ENCODE results near the gene WEE1. TPM values are rescaled to one million over a fixed set of nuclear protein-coding genes. Genes with fewer than 3 reads are reported as not detected.

WEE1 gene
- total and polyA plus RNA-seq, 2 donors (not counting 3 experiments of a cell fraction or from before 2014, with no cell fraction given), result 19.2 to 42.8 TPM

GRCh38 chr11:9624448-9624847 is 51.0 kb downstream of the WEE1 start:
- Histone ChIP-seq H4K20me1 (replicated peaks; ENCODE audit: control insufficient read depth, extremely low read depth, insufficient read depth, low read length) (no peaks in the 10 kb centered on the region), H3K4me2 (ENCODE audit: insufficient read depth, low read length) (peak overlapping the region; percentile 22), H3K4me1 (ENCODE audit: control insufficient read depth, extremely low read depth, insufficient read depth, low read length) (peaks cover 33% of the 10 kb centered on the region), H3K27ac (ENCODE audit: insufficient read depth, low read depth, low read length) (peak overlapping the region; percentile 72), H3K27me3 (ENCODE audit: control insufficient read depth in 2 of 2, insufficient read depth in 2 of 2, low read length in 2 of 2) (no peaks in the 10 kb centered on the region), H3K9ac (replicated peaks; ENCODE audit: extremely low read depth, insufficient read depth, low read length) (no peak overlapping the region), H3K4me3 (replicated peaks in 1 of 3; ENCODE audit: insufficient read depth in 1 of 3, low read depth in 1 of 3, low read length in 3 of 3) (no peak overlapping the region), H3K9me3 (replicated peaks; ENCODE audit: control insufficient read depth, insufficient read depth, low read length) (no peaks in the 10 kb centered on the region), H3K79me2 (ENCODE audit: control insufficient read depth, insufficient read depth, low read length) (no peaks in the 10 kb centered on the region), H3K36me3 (ENCODE audit: control insufficient read depth in 2 of 2, extremely low read depth in 1 of 2, insufficient read depth in 2 of 2, low read length in 2 of 2) (no peaks in the 10 kb centered on the region), H2AFZ (ENCODE audit: low read depth, low read length) (no peak overlapping the region), H3K9me1 (replicated peaks; ENCODE audit: control insufficient read depth, extremely low read depth, insufficient read depth, low read length) (no peaks in the 10 kb centered on the region)
- intact Hi-C loops (cut with micrococcal nuclease) (no loop called here), dilution Hi-C loops (cut with MboI; ENCODE audit: extremely low pct_ligation_motif_present, low sequenced_read_pairs) (loop anchor here (25.0 kb wide), 1 partner anchor 113 kb away; no protein-coding TSS in a partner anchor)
- TF ChIP-seq POLR2AphosphoS5 (IDR thresholded peaks at IDR 0.05; ENCODE audit: insufficient read depth, low read depth, low read length) (no peak), MAX (IDR thresholded peaks at IDR 0.05; ENCODE audit: insufficient read depth, insufficient read length) (no peak), MYC (IDR thresholded peaks at IDR 0.05; ENCODE audit: low read depth, low read length) (no peak), CTCF (IDR thresholded peaks at IDR 0.05; ENCODE audit: extremely low read depth in 1 of 2, insufficient read depth in 1 of 2, low read depth in 1 of 2, low read length in 2 of 2) (no peak), FOS (IDR thresholded peaks at IDR 0.05; ENCODE audit: borderline replicate concordance, insufficient read depth, low read length) (no peak), JUN (IDR thresholded peaks at IDR 0.05; ENCODE audit: borderline replicate concordance, insufficient read depth, insufficient read length, low read depth) (no peak), EZH2 (IDR thresholded peaks at IDR 0.05; ENCODE audit: borderline replicate concordance, low read depth, low read length, severe bottlenecking) (no peak), POLR2A (IDR thresholded peaks at IDR 0.05; ENCODE audit: low read depth, low read length) (no peak), GATA2 (IDR thresholded peaks at IDR 0.05; ENCODE audit: insufficient read depth, insufficient read length, low read depth, low read length) (no peak)
- CTCF ChIA-PET, result interaction anchor here (1.0 to 2.1 kb wide), 3 partner anchors 10 to 64 kb away, joined by 3 to 13 read pairs (median 3); no protein-coding TSS in a partner anchor
- POLR2A ChIA-PET, result interaction anchor here (0.9 kb wide), 1 partner anchor 28 kb away, joined by 3 read pairs; no protein-coding TSS in a partner anchor
- FAIRE-seq (no peak), DNase-seq (ENCODE audit: low read depth, low spot score) (no peak)
- no TSS peak for BruUV-seq (replicated peaks)
